ENCODE measurements around the gene FOXE3. TPM values are rescaled to one million over a fixed set of nuclear protein-coding genes. Genes with fewer than 3 reads are reported as not detected.

The FOXE3 gene
- total RNA-seq, 1 experiment from 2014 or later = not detected

- TF ChIP-seq ATF2 (CRISPR knock-in tag; IDR thresholded peaks at IDR 0.05; ENCODE audit: borderline replicate concordance, low read depth) = no peak
- TF ChIP-seq, protein P1, sequence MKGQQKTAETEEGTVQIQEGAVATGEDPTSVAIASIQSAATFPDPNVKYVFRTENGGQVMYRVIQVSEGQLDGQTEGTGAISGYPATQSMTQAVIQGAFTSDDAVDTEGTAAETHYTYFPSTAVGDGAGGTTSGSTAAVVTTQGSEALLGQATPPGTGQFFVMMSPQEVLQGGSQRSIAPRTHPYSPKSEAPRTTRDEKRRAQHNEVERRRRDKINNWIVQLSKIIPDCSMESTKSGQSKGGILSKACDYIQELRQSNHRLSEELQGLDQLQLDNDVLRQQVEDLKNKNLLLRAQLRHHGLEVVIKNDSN (CRISPR knock-in tag; IDR thresholded peaks at IDR 0.05) = no peak
- no peak for TF ChIP-seq CREB1 (CRISPR knock-in tag; IDR thresholded peaks at IDR 0.05)
- no peak for TF ChIP-seq NFATC4 (CRISPR knock-in tag; IDR thresholded peaks at IDR 0.05)
- TF ChIP-seq ZBTB43 (CRISPR knock-in tag; IDR thresholded peaks at IDR 0.05) = no peak
- no peak for TF ChIP-seq GTF2I (CRISPR knock-in tag; conservative IDR thresholded peaks at IDR 0.05)
- TF ChIP-seq TP53 (CRISPR knock-in tag; IDR thresholded peaks at IDR 0.05) = no peak
- TF ChIP-seq ZNF138 (CRISPR knock-in tag; conservative IDR thresholded peaks at IDR 0.05) = no peak
- TF ChIP-seq NR2C2 (CRISPR knock-in tag; IDR thresholded peaks at IDR 0.05) = no peak
Measured at GRCh38 chr1:47389731-47390130, 26.4 kb upstream of the FOXE3 start (continued).

DNA sequence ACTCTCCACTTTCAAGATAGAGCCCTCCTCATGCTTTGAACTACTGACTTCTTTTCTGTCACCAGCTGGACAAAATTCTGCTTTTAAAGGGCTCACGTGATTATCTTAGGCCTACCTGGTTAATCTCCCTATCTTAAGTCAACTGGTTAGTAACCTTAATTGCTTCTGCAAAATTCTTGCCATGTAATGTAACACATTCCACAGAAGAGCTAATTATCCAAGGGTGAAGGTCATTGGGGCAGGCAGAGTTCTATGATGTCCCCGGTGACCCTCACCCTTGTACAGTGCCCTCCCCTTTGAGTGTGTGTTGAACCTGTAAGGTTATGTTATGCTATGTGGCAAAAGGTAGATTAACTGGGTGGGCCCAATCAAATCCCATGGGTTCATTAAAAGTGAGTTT, 25.2 kb upstream of the FOXE3 start:
- CTCF ChIA-PET = interaction anchor here (1.0 to 5.5 kb wide), 5 partner anchors 28 to 335 kb away, joined by 3 to 79 read pairs (median 35); partner anchors contain the start of gene FOXD2
- DNase-seq (ENCODE audit: low spot score) (no peak), ATAC-seq (no peak)
- no peaks in the 10 kb centered on the region for H3K9me3 Mint-ChIP-seq
- H3K4me3 Mint-ChIP-seq = no peak overlapping the region
- H3K4me1 Mint-ChIP-seq = no peaks in the 10 kb centered on the region
- peaks cover 39% of the 10 kb centered on the region for H3K27me3 Mint-ChIP-seq (ENCODE audit: low read depth)
- TF ChIP-seq GRHL2 (CRISPR knock-in tag; IDR thresholded peaks at IDR 0.05; ENCODE audit: insufficient replicate concordance, severe bottlenecking) = no peak
- H3K27ac Mint-ChIP-seq = no peak overlapping the region
- no peaks in the 10 kb centered on the region for H3K36me3 Mint-ChIP-seq
- POLR2A ChIA-PET = no interaction called here

DNA sequence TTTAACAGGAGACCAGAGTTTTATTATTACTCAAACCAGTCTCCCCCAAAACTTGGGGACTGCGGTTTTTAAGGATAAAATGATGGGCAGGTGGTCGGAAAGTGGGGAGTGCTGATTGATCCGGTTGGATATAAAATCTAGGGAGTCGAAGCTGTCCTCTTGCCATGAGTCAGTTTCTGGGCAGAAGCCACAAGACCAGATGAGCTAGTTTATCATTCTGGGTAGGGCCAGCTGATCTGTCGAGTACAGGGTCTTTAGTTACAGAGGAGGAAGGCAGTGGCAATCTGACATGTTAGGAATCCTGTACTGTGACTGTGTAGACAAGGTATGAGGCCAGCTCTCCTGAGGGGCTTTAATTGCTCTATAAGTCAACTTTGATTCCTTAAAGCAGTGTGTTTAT, 22.9 kb upstream of the FOXE3 start:
- ChIA-PET CTCF (interaction anchor here (1.8 to 5.5 kb wide), 2 partner anchors 32 to 43 kb away, joined by 7 to 79 read pairs; partner anchors contain the start of gene FOXD2), POLR2A (no interaction called here)
- H3K27ac Mint-ChIP-seq = no peak overlapping the region
- peaks cover 41% of the 10 kb centered on the region for H3K27me3 Mint-ChIP-seq (ENCODE audit: low read depth)
- no peak overlapping the region for H3K4me3 Mint-ChIP-seq
- H3K9me3 Mint-ChIP-seq = no peaks in the 10 kb centered on the region
- no peak for TF ChIP-seq SOX15 (CRISPR knock-in tag; IDR thresholded peaks at IDR 0.05)
- TF ChIP-seq EMX1 (CRISPR knock-in tag; IDR thresholded peaks at IDR 0.05) = no peak
- no peak for TF ChIP-seq E2F1 (CRISPR knock-in tag; IDR thresholded peaks at IDR 0.05)
- H3K4me1 Mint-ChIP-seq = no peaks in the 10 kb centered on the region
- DNase-seq (ENCODE audit: low spot score) (no peak), ATAC-seq (no peak)
- H3K36me3 Mint-ChIP-seq = no peaks in the 10 kb centered on the region

DNA sequence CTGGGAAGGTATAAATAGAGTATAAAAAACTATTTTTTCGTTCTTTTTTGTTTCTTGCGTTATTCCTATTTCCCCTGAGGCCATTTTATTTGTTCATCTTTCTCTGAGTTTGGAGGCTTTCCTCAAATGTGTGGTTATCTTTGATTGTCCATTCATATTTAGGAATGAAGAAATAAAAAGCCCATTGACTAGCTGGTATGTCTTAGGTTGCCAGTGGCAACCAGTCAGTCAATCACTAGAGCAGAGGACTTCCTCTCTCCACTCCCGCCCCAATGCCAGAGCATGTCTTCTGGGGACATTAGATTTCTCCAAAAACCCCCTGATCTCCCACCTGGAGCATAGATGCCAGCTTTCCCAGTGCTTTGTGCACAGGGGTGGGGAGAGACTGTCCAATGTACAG, 20.7 kb upstream of the FOXE3 start:
- POLR2A ChIA-PET = no interaction called here
- Mint-ChIP-seq H3K27ac (no peak overlapping the region), H3K9me3 (no peaks in the 10 kb centered on the region), H3K36me3 (no peaks in the 10 kb centered on the region), H3K27me3 (ENCODE audit: low read depth) (peaks cover 45% of the 10 kb centered on the region), H3K4me1 (no peaks in the 10 kb centered on the region), H3K4me3 (no peak overlapping the region)
- DNase-seq (ENCODE audit: low spot score) (no peak), ATAC-seq (no peak)
- CTCF ChIA-PET = interaction anchor here (1.5 kb wide), 1 partner anchor 37 kb away, joined by 4 read pairs; no protein-coding TSS in a partner anchor
- TF ChIP-seq ATF2 (CRISPR knock-in tag; IDR thresholded peaks at IDR 0.05; ENCODE audit: borderline replicate concordance, low read depth) (no peak), RELA (CRISPR knock-in tag; IDR thresholded peaks at IDR 0.05; ENCODE audit: borderline replicate concordance) (no peak), SMAD4 (CRISPR knock-in tag; IDR thresholded peaks at IDR 0.05) (no peak), ATF6 (CRISPR knock-in tag; IDR thresholded peaks at IDR 0.05) (no peak), TP53 (CRISPR knock-in tag; IDR thresholded peaks at IDR 0.05) (no peak), AFF4 (CRISPR knock-in tag; IDR thresholded peaks at IDR 0.05; ENCODE audit: borderline replicate concordance) (no peak)
